ENCODE measurements around the gene TBCB. TPM values are rescaled to one million over a fixed set of nuclear protein-coding genes. Genes with fewer than 3 reads are reported as not detected.

Gene TBCB
- polyA plus RNA-seq, 3 donors: 167 to 233 (median 178) TPM

GRCh38 chr19:36140304-36141038, 25.2 kb downstream of the TBCB start:
- Histone ChIP-seq H3K36me3 (replicated peaks in 1 of 2; ENCODE audit: control insufficient read depth in 1 of 2, insufficient read depth in 2 of 2, low read length in 2 of 2) (peaks cover 24 to 35% of the 10 kb centered on the region in 2 donors), H3K4me3 (replicated peaks in 1 of 3; ENCODE audit: low read depth in 2 of 3, low read length in 3 of 3) (peak overlapping the region; percentile 92 to 100 (median 96)), H3K4me1 (ENCODE audit: control insufficient read depth in 1 of 2, insufficient read depth in 2 of 2, low read length in 2 of 2) (peaks cover 28 to 44% of the 10 kb centered on the region in 2 donors), H4K20me1 (ENCODE audit: insufficient read depth, low read length) (peaks cover 39% of the 10 kb centered on the region), H3K27ac (ENCODE audit: low read depth in 1 of 2, low read length in 2 of 2) (peak overlapping the region; percentile 90 to 98), H3K27me3 (ENCODE audit: control insufficient read depth in 2 of 2, insufficient read depth in 2 of 2, low read length in 2 of 2) (no peaks in the 10 kb centered on the region), H3K9me3 (replicated peaks in 1 of 2; ENCODE audit: control insufficient read depth in 1 of 2, insufficient read depth in 1 of 2, low read length in 2 of 2) (no peaks in the 10 kb centered on the region), H3K9ac (ENCODE audit: insufficient read depth, low read length, poor library complexity, severe bottlenecking) (peak overlapping the region; percentile 94), H3K4me2 (replicated peaks; ENCODE audit: extremely low read depth, low read length, poor library complexity, severe bottlenecking) (peak overlapping the region; percentile 99), H2AFZ (ENCODE audit: insufficient read depth, low read depth, low read length, poor library complexity, severe bottlenecking) (peak overlapping the region; percentile 49), H3K79me2 (ENCODE audit: insufficient read depth, low read length) (peaks cover 31% of the 10 kb centered on the region)
- Mint-ChIP-seq H3K36me3 (peaks cover 33 to 35% of the 10 kb centered on the region in 2 donors), H3K4me1 (peaks cover 30% of the 10 kb centered on the region), H3K27ac (peak overlapping the region; percentile 96 to 99 (median 98)), H3K4me3 (peak overlapping the region; percentile 98 to 99), H3K27me3 (ENCODE audit: low read depth in 3 of 3) (peaks cover 0 to 9% (median 3%) of the 10 kb centered on the region in 3 donors), H3K9me3 (peaks cover 0 to 4% (median 0%) of the 10 kb centered on the region in 7 donors)
- peak in 2 of 3 donors; percentile 13 to 20 for DNase-seq
- no peak for TF ChIP-seq CTCF (IDR thresholded peaks at IDR 0.05)
- WGBS (ENCODE audit: insufficient coverage): 0% methylated on average over 18 of the region's 31 CpGs
- intact Hi-C loops (cut with micrococcal nuclease): loop anchor here in 1 of 2 donors (2.0 to 10.0 kb wide), 3 partner anchors 14 to 396 kb away; partner anchors contain the start of genes IGFLR1, LIN37, POLR2I and PSENEN

GRCh38 chr19:36141039-36141927, 26.0 kb downstream of the TBCB start:
- H3K4me3 Mint-ChIP-seq: peak overlapping the region; percentile 98 to 99
- peaks cover 0 to 5% (median 3%) of the 10 kb centered on the region in 3 donors for H3K27me3 Mint-ChIP-seq (ENCODE audit: low read depth in 3 of 3)
- Histone ChIP-seq H2AFZ (ENCODE audit: insufficient read depth, low read depth, low read length, poor library complexity, severe bottlenecking) (peak overlapping the region; percentile 49), H3K9ac (ENCODE audit: insufficient read depth, low read length, poor library complexity, severe bottlenecking) (peak overlapping the region; percentile 94), H3K4me2 (replicated peaks; ENCODE audit: extremely low read depth, low read length, poor library complexity, severe bottlenecking) (peak overlapping the region; percentile 99), H3K4me3 (replicated peaks in 1 of 3; ENCODE audit: low read depth in 2 of 3, low read length in 3 of 3) (peak overlapping the region; percentile 92 to 100 (median 96)), H3K36me3 (replicated peaks in 1 of 2; ENCODE audit: control insufficient read depth in 1 of 2, insufficient read depth in 2 of 2, low read length in 2 of 2) (peaks cover 32 to 43% of the 10 kb centered on the region in 2 donors), H3K9me3 (replicated peaks in 1 of 2; ENCODE audit: control insufficient read depth in 1 of 2, insufficient read depth in 1 of 2, low read length in 2 of 2) (no peaks in the 10 kb centered on the region), H3K79me2 (ENCODE audit: insufficient read depth, low read length) (peaks cover 37% of the 10 kb centered on the region), H3K27me3 (ENCODE audit: control insufficient read depth in 2 of 2, insufficient read depth in 2 of 2, low read length in 2 of 2) (no peaks in the 10 kb centered on the region), H4K20me1 (ENCODE audit: insufficient read depth, low read length) (peaks cover 47% of the 10 kb centered on the region), H3K4me1 (ENCODE audit: control insufficient read depth in 1 of 2, insufficient read depth in 2 of 2, low read length in 2 of 2) (peaks cover 28 to 42% of the 10 kb centered on the region in 2 donors), H3K27ac (ENCODE audit: low read depth in 1 of 2, low read length in 2 of 2) (peak overlapping the region; percentile 90 to 98)
- intact Hi-C loops (cut with micrococcal nuclease): loop anchor here in 1 of 2 donors (2.0 to 10.0 kb wide), 3 partner anchors 14 to 396 kb away; partner anchors contain the start of genes IGFLR1, LIN37, POLR2I and PSENEN
- DNase-seq: peak; percentile 74 to 82 (median 81)
- H3K9me3 Mint-ChIP-seq: peaks cover 0 to 4% (median 0%) of the 10 kb centered on the region in 7 donors
- 40% methylated on average over 25 of the region's 42 CpGs for WGBS (ENCODE audit: insufficient coverage)
- H3K36me3 Mint-ChIP-seq: peaks cover 41 to 43% of the 10 kb centered on the region in 2 donors
- peak overlapping the region; percentile 85 to 98 (median 93) for H3K27ac Mint-ChIP-seq
- H3K4me1 Mint-ChIP-seq: peaks cover 25% of the 10 kb centered on the region
- TF ChIP-seq CTCF (IDR thresholded peaks at IDR 0.05): no peak

Measured in CD14-positive monocyte (primary cell).